ENCODE measurements around the gene COL28A1.

DNA sequence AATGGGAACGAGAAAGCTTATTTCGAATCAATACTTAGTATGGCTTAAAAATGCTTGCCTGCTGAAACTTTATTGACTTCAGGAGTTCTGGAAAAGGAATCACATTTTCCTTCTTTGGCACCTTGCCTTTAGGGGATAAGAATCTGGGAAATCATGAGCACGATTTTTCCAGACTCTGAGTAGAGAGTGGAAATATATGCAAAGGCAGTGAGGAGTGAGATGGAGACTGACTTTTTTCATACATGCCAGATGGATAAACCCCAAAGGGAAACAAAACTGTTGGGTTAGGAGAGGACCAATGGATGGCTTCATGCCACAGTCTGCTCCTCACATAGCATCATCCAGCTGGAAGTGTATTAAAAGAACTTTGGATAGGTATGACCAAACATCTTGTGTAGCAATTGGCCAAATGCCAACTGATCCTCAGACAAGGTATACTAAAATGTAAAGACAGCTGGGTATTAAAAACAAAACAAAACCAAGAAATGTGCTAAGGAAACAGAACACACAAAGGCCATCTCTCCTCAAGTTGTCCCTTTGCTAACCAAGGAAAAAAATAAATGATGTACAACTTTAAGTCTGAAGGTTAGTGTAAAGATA, 1.7 kb downstream of the COL28A1 start:
- TF ChIP-seq POLR2AphosphoS5 (IDR thresholded peaks at IDR 0.05; ENCODE audit: low read depth, low read length) (no peak), TAF1 (IDR thresholded peaks at IDR 0.05; ENCODE audit: low read depth, low read length) (no peak), PAX5 (IDR thresholded peaks at IDR 0.05; ENCODE audit: insufficient read depth, low read length, severe bottlenecking) (no peak), SPI1 (IDR thresholded peaks at IDR 0.05; ENCODE audit: low read depth, low read length) (no peak), POLR2A (IDR thresholded peaks at IDR 0.05; ENCODE audit: low read depth, low read length) (no peak), POU2F2 (IDR thresholded peaks at IDR 0.05; ENCODE audit: low read depth, low read length) (no peak)

All from GM12891 (cell line).